SK-N-SH (cell line): ENCODE data around the gene IQGAP1.

Experiments used
- TF ChIP-seq, protein P1 (sequence below): fragments of 150-350 bp; IDR thresholded peaks from 2 replicates; pipeline ENCODE4 v1.6.1; 2016; ENCODE audit warnings: mild to moderate bottlenecking, low read depth, low read length
- TF ChIP-seq, protein P2 (sequence below): fragments of 200-600 bp; sonication (generic); IDR thresholded peaks from 2 replicates; pipeline ENCODE4 v1.6.1; 2017; ENCODE audit warnings: antibody characterized with exemption, mild to moderate bottlenecking, moderate library complexity

DNA sequence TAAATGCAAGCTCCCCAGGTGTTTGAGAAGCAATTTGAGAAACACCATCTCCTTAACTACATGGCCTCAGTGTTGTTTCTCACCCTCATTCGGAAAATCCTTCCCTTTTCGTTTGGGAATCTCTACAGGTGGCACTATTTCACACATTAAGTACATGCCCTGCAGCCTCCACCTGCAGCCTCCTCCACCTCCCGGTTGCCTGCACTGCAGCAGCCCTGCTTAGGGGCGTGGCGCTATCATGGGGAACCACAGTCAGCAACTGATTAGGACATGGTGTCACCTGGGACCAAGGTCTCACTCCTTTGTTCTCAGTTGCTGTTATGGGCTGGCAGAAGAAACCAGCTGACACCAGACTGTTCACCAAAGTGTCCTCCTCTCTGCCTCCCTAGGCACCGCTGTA, 47.7 kb upstream of the IQGAP1 start:
- TF ChIP-seq, protein P1, sequence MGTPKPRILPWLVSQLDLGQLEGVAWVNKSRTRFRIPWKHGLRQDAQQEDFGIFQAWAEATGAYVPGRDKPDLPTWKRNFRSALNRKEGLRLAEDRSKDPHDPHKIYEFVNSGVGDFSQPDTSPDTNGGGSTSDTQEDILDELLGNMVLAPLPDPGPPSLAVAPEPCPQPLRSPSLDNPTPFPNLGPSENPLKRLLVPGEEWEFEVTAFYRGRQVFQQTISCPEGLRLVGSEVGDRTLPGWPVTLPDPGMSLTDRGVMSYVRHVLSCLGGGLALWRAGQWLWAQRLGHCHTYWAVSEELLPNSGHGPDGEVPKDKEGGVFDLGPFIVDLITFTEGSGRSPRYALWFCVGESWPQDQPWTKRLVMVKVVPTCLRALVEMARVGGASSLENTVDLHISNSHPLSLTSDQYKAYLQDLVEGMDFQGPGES: no peak
- TF ChIP-seq, protein P2, sequence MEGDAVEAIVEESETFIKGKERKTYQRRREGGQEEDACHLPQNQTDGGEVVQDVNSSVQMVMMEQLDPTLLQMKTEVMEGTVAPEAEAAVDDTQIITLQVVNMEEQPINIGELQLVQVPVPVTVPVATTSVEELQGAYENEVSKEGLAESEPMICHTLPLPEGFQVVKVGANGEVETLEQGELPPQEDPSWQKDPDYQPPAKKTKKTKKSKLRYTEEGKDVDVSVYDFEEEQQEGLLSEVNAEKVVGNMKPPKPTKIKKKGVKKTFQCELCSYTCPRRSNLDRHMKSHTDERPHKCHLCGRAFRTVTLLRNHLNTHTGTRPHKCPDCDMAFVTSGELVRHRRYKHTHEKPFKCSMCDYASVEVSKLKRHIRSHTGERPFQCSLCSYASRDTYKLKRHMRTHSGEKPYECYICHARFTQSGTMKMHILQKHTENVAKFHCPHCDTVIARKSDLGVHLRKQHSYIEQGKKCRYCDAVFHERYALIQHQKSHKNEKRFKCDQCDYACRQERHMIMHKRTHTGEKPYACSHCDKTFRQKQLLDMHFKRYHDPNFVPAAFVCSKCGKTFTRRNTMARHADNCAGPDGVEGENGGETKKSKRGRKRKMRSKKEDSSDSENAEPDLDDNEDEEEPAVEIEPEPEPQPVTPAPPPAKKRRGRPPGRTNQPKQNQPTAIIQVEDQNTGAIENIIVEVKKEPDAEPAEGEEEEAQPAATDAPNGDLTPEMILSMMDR: no peak
